Measurements from ENCODE around the gene TMEM8B. TPM values are rescaled to one million over a fixed set of nuclear protein-coding genes. Genes with fewer than 3 reads are reported as not detected.

TMEM8B gene
- polyA plus RNA-seq, 3 donors = 2.6 to 11.6 (median 3.8) TPM

GRCh38 chr9:35781066-35781465 lies 48.0 kb upstream of the TMEM8B start:
- Mint-ChIP-seq H3K36me3 (no peaks in the 10 kb centered on the region), H3K4me1 (peaks cover 3% of the 10 kb centered on the region), H3K27me3 (ENCODE audit: low read depth in 3 of 3) (peaks cover 0 to 1% (median 0%) of the 10 kb centered on the region in 3 donors), H3K9me3 (peaks cover 0 to 3% (median 0%) of the 10 kb centered on the region in 7 donors), H3K4me3 (no peak overlapping the region), H3K27ac (no peak overlapping the region)
- H3K4me2 ChIP-seq (replicated peaks; ENCODE audit: extremely low read depth, low read length, poor library complexity, severe bottlenecking) = no peak overlapping the region
- DNase-seq = no peak
- H3K4me3 ChIP-seq (replicated peaks in 1 of 3; ENCODE audit: low read depth in 2 of 3, low read length in 3 of 3) = no peak overlapping the region
- no peak overlapping the region for H2AFZ ChIP-seq (ENCODE audit: insufficient read depth, low read depth, low read length, poor library complexity, severe bottlenecking)
- no peak overlapping the region for H3K9ac ChIP-seq (ENCODE audit: insufficient read depth, low read length, poor library complexity, severe bottlenecking)
- no peaks in the 10 kb centered on the region for H4K20me1 ChIP-seq (ENCODE audit: insufficient read depth, low read length)
- intact Hi-C loops (cut with micrococcal nuclease) = no loop called here
- H3K27me3 ChIP-seq (ENCODE audit: control insufficient read depth in 2 of 2, insufficient read depth in 2 of 2, low read length in 2 of 2) = no peaks in the 10 kb centered on the region
- H3K36me3 ChIP-seq (replicated peaks in 1 of 2; ENCODE audit: control insufficient read depth in 1 of 2, insufficient read depth in 2 of 2, low read length in 2 of 2) = no peaks in the 10 kb centered on the region
- WGBS (ENCODE audit: insufficient coverage) = no CpG with 5 or more reads among the region's 2 CpGs
- no peak overlapping the region for H3K27ac ChIP-seq (ENCODE audit: low read depth in 1 of 2, low read length in 2 of 2)
- no peaks in the 10 kb centered on the region for H3K79me2 ChIP-seq (ENCODE audit: insufficient read depth, low read length)
- H3K4me1 ChIP-seq (ENCODE audit: control insufficient read depth in 1 of 2, insufficient read depth in 2 of 2, low read length in 2 of 2) = peaks cover 4% of the 10 kb centered on the region in 2 donors
- no peaks in the 10 kb centered on the region for H3K9me3 ChIP-seq (replicated peaks in 1 of 2; ENCODE audit: control insufficient read depth in 1 of 2, insufficient read depth in 1 of 2, low read length in 2 of 2)
- no peak for TF ChIP-seq CTCF (IDR thresholded peaks at IDR 0.05)

GRCh38 chr9:35783418-35783817 lies 45.6 kb upstream of the TMEM8B start:
- Histone ChIP-seq H3K4me2 (replicated peaks; ENCODE audit: extremely low read depth, low read length, poor library complexity, severe bottlenecking) (no peak overlapping the region), H2AFZ (ENCODE audit: insufficient read depth, low read depth, low read length, poor library complexity, severe bottlenecking) (no peak overlapping the region), H4K20me1 (ENCODE audit: insufficient read depth, low read length) (no peaks in the 10 kb centered on the region), H3K79me2 (ENCODE audit: insufficient read depth, low read length) (no peaks in the 10 kb centered on the region), H3K4me1 (ENCODE audit: control insufficient read depth in 1 of 2, insufficient read depth in 2 of 2, low read length in 2 of 2) (no peaks in the 10 kb centered on the region), H3K27me3 (ENCODE audit: control insufficient read depth in 2 of 2, insufficient read depth in 2 of 2, low read length in 2 of 2) (no peaks in the 10 kb centered on the region), H3K4me3 (replicated peaks in 1 of 3; ENCODE audit: low read depth in 2 of 3, low read length in 3 of 3) (no peak overlapping the region), H3K9me3 (replicated peaks in 1 of 2; ENCODE audit: control insufficient read depth in 1 of 2, insufficient read depth in 1 of 2, low read length in 2 of 2) (no peaks in the 10 kb centered on the region), H3K36me3 (replicated peaks in 1 of 2; ENCODE audit: control insufficient read depth in 1 of 2, insufficient read depth in 2 of 2, low read length in 2 of 2) (no peaks in the 10 kb centered on the region), H3K27ac (ENCODE audit: low read depth in 1 of 2, low read length in 2 of 2) (no peak overlapping the region), H3K9ac (ENCODE audit: insufficient read depth, low read length, poor library complexity, severe bottlenecking) (no peak overlapping the region)
- Mint-ChIP-seq H3K4me1 (no peaks in the 10 kb centered on the region), H3K27ac (peak overlapping the region in 1 of 7 donors; percentile 48), H3K36me3 (no peaks in the 10 kb centered on the region), H3K4me3 (no peak overlapping the region), H3K27me3 (ENCODE audit: low read depth in 3 of 3) (no peaks in the 10 kb centered on the region), H3K9me3 (peaks cover 0 to 3% (median 0%) of the 10 kb centered on the region in 7 donors)
- intact Hi-C loops (cut with micrococcal nuclease) = no loop called here
- no peak for DNase-seq
- TF ChIP-seq CTCF (IDR thresholded peaks at IDR 0.05) = no peak
